ENCODE measurements around the gene GPANK1. TPM values are rescaled to one million over a fixed set of nuclear protein-coding genes. Genes with fewer than 3 reads are reported as not detected.
A peak's percentile ranks its signal among the peaks of the same experiment; 100 is the strongest.

GPANK1 gene
- total and polyA plus RNA-seq, 9 of the 15 experiments (the other 6 are each of a cell fraction or from before 2014, with no cell fraction given): 32.2 to 111 (median 46.3) TPM

DNA sequence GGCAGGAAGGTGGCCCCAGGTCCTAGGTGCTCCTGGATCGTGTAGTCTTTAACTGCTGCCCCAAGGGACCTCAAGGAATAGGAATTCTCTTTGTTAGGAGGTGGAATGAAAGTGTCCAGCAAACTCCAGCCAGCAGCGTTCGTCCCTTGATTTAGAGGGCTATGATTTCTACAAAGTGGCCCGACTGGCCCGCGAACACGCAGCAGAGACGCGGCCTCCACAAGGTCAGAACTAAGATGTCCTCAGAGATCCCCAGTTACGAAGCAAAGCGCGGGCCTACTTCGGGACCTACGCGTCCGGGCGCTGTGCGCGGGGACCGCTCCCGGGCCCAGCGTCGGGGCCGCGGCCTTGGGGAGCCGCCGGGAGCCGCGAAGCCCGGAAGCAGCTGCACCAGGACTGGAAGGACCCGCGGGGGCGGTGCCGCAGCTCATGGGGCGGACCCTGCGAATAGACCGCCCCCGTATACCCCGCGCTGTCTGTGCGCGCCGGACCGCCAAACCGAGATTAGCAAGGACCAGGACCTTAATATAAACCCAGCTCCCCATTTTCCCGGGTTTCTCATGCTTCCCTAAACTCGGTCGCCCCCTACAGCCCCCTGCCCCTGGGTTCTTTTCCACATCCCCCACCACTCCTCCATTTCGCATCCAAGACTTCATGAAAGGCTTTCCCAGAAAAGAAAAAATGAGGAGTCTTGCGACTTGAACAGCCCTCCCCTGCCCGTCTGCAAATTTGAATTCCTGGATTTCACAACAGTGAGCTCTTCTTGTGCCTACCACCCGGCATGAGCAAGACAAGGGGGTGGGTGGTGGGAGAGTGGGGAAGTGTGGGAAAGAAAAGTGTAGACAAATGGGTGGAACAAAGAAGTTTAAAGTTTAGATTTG, 4.2 kb downstream of the GPANK1 start, which contains the start of gene C6orf47 (continued):
- TF ChIP-seq TEAD4 (IDR thresholded peaks at IDR 0.05; ENCODE audit: low read length) (peak; percentile 11; the same call in 1 of the 2 replicates), TEAD4 (CRISPR knock-in tag; IDR thresholded peaks at IDR 0.05; ENCODE audit: borderline replicate concordance) (no peak), CSDE1 (IDR thresholded peaks at IDR 0.05) (no peak), SIN3B (IDR thresholded peaks at IDR 0.05; ENCODE audit: low read depth) (no peak), KLF10 (CRISPR knock-in tag; IDR thresholded peaks at IDR 0.05) (0 out of 2 replicates have a peak, but pooled peaks have one; percentile 40), FOXK1 (CRISPR knock-in tag; IDR thresholded peaks at IDR 0.05; ENCODE audit: borderline replicate concordance) (no peak), ZNF639 (CRISPR knock-in tag; conservative IDR thresholded peaks at IDR 0.05 in 1 of 2, IDR thresholded peaks at IDR 0.05 in 1 of 2) (no peak), BRD4 (IDR thresholded peaks at IDR 0.05) (no peak), JUNB (CRISPR knock-in tag; conservative IDR thresholded peaks at IDR 0.05) (no peak), RHOXF2B (CRISPR knock-in tag; conservative IDR thresholded peaks at IDR 0.05) (peak; percentile 94), NELFE (IDR thresholded peaks at IDR 0.05; ENCODE audit: insufficient read depth, insufficient read length) (no peak), MIER1 (IDR thresholded peaks at IDR 0.05; ENCODE audit: low read depth) (no peak), CCNT2 (IDR thresholded peaks at IDR 0.05; ENCODE audit: borderline replicate concordance, extremely low read depth, insufficient read length, low read depth, low read length) (no peak), ZNF696 (CRISPR knock-in tag; conservative IDR thresholded peaks at IDR 0.05) (0 out of 2 replicates have a peak, but pooled peaks have one; percentile 66)
- TF ChIP-seq, protein P1, sequence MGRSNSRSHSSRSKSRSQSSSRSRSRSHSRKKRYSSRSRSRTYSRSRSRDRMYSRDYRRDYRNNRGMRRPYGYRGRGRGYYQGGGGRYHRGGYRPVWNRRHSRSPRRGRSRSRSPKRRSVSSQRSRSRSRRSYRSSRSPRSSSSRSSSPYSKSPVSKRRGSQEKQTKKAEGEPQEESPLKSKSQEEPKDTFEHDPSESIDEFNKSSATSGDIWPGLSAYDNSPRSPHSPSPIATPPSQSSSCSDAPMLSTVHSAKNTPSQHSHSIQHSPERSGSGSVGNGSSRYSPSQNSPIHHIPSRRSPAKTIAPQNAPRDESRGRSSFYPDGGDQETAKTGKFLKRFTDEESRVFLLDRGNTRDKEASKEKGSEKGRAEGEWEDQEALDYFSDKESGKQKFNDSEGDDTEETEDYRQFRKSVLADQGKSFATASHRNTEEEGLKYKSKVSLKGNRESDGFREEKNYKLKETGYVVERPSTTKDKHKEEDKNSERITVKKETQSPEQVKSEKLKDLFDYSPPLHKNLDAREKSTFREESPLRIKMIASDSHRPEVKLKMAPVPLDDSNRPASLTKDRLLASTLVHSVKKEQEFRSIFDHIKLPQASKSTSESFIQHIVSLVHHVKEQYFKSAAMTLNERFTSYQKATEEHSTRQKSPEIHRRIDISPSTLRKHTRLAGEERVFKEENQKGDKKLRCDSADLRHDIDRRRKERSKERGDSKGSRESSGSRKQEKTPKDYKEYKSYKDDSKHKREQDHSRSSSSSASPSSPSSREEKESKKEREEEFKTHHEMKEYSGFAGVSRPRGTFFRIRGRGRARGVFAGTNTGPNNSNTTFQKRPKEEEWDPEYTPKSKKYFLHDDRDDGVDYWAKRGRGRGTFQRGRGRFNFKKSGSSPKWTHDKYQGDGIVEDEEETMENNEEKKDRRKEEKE (IDR thresholded peaks at IDR 0.05; ENCODE audit: borderline replicate concordance in 1 of 2, control insufficient read depth in 1 of 2, low read depth in 2 of 2, low read length in 1 of 2): peak; percentile 34 to 64; a peak in 1 of 4 replicates
- TF ChIP-seq, protein P2, sequence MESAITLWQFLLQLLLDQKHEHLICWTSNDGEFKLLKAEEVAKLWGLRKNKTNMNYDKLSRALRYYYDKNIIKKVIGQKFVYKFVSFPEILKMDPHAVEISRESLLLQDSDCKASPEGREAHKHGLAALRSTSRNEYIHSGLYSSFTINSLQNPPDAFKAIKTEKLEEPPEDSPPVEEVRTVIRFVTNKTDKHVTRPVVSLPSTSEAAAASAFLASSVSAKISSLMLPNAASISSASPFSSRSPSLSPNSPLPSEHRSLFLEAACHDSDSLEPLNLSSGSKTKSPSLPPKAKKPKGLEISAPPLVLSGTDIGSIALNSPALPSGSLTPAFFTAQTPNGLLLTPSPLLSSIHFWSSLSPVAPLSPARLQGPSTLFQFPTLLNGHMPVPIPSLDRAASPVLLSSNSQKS (CRISPR knock-in tag; IDR thresholded peaks at IDR 0.05): no peak
- TF ChIP-seq, protein P3, sequence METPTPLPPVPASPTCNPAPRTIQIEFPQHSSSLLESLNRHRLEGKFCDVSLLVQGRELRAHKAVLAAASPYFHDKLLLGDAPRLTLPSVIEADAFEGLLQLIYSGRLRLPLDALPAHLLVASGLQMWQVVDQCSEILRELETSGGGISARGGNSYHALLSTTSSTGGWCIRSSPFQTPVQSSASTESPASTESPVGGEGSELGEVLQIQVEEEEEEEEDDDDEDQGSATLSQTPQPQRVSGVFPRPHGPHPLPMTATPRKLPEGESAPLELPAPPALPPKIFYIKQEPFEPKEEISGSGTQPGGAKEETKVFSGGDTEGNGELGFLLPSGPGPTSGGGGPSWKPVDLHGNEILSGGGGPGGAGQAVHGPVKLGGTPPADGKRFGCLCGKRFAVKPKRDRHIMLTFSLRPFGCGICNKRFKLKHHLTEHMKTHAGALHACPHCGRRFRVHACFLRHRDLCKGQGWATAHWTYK (CRISPR knock-in tag; IDR thresholded peaks at IDR 0.05): peak; percentile 95
